HepG2 (cell line): ENCODE measurements around the gene DCAKD. TPM values are rescaled to one million over a fixed set of nuclear protein-coding genes. Genes with fewer than 3 reads are reported as not detected.

ENCODE experiments used
- ATAD3A ChIP-seq: sonication (generic); formaldehyde crosslinking; IDR thresholded peaks from 2 replicates; pipeline ENCODE4 v1.4.0; 2020; ENCODE audit warnings: missing genetic modification reagents
- HINFP ChIP-seq: sonication (generic); formaldehyde crosslinking; IDR thresholded peaks from 2 replicates; pipeline ENCODE4 v1.4.0; 2020; ENCODE audit warnings: low read depth, mild to moderate bottlenecking, missing genetic modification reagents
- HNRNPLL ChIP-seq: fragments of 200-400 bp; formaldehyde crosslinking; IDR thresholded peaks from 2 replicates; pipeline ENCODE4 v1.6.1; 2017; ENCODE audit warnings: mild to moderate bottlenecking, low read depth, low read length; ENCODE audit not compliant: poor library complexity, severe bottlenecking
- KMT2A ChIP-seq: sonication (generic); formaldehyde crosslinking; IDR thresholded peaks from 2 replicates; pipeline ENCODE4 v1.4.0; 2020; ENCODE audit warnings: missing genetic modification reagents
- MEF2D ChIP-seq: sonication (generic); formaldehyde crosslinking; IDR thresholded peaks from 2 replicates; pipeline ENCODE4 v1.5.1; 2020; ENCODE audit warnings: mild to moderate bottlenecking, missing genetic modification reagents
- NFIB ChIP-seq: sonication (generic); formaldehyde crosslinking; IDR thresholded peaks from 2 replicates; pipeline ENCODE4 v1.9.0; 2021; ENCODE audit warnings: missing genetic modification reagents, mild to moderate bottlenecking, borderline replicate concordance
- PTBP1 ChIP-seq: fragments of 200-400 bp; formaldehyde crosslinking; IDR thresholded peaks from 2 replicates; pipeline ENCODE4 v1.6.1; 2018; ENCODE audit warnings: low read length, low read depth; ENCODE audit not compliant: poor library complexity, severe bottlenecking
- SMC3 ChIP-seq: IDR thresholded peaks from 2 replicates; pipeline ENCODE4 v1.6.1; 2011; ENCODE audit warnings: low read length, improper control_type of control experiment
- SOX6 ChIP-seq, 2 experiments: fragments of 450-650 bp in 1 of 2; sonication (generic) in 1 of 2; formaldehyde crosslinking in 1 of 2; IDR thresholded peaks; 2 replicates each; pipeline versions ENCODE4 v1.4.0 to v1.6.1; 2017 to 2020; ENCODE audit warnings: antibody characterized with exemption in 1 of 2, mild to moderate bottlenecking in 1 of 2, missing genetic modification reagents in 1 of 2
- ZFAT ChIP-seq: sonication (generic); formaldehyde crosslinking; conservative IDR thresholded peaks from 2 replicates; pipeline ENCODE4 v1.8.1; 2023; ENCODE audit warnings: missing genetic modification reagents, inconsistent platforms
- ZHX2 ChIP-seq, 2 experiments: sonication (generic) in 1 of 2; formaldehyde crosslinking in 1 of 2; IDR thresholded peaks; 2 replicates each; pipeline versions ENCODE4 v1.6.1 to v1.9.0; 2014 to 2022; ENCODE audit warnings: antibody characterized with exemption in 1 of 2, borderline replicate concordance in 1 of 2, inconsistent platforms in 1 of 2, low read depth in 1 of 2, missing genetic modification reagents in 1 of 2
- ZNF142 ChIP-seq: sonication (generic); formaldehyde crosslinking; IDR thresholded peaks from 2 replicates; pipeline ENCODE4 v1.4.0; 2020; ENCODE audit warnings: missing genetic modification reagents
- ZNF30 ChIP-seq: sonication (generic); formaldehyde crosslinking; IDR thresholded peaks from 2 replicates; pipeline ENCODE4 v1.5.0; 2020; ENCODE audit warnings: mild to moderate bottlenecking, missing genetic modification reagents
- ZNF737 ChIP-seq: sonication (generic); formaldehyde crosslinking; IDR thresholded peaks from 2 replicates; pipeline ENCODE4 v1.5.0; 2020; ENCODE audit warnings: missing genetic modification reagents, mild to moderate bottlenecking, borderline replicate concordance
- ZSCAN30 ChIP-seq: sonication (generic); formaldehyde crosslinking; IDR thresholded peaks from 2 replicates; pipeline ENCODE4 v1.5.0; 2020; ENCODE audit warnings: mild to moderate bottlenecking, missing genetic modification reagents
- polyA plus RNA-seq, 8 experiments: library from polyadenylated mRNA; depleted of rRNA in 3 of 8; stranded (reverse) in 7 of 8; unstranded in 1 of 8; fragments of >200 nt; fragmentation: Illumina TruSeq in 4 of 8; extraction: Trizol in 4 of 8; gene quantifications; 2 replicates each; pipeline versions ENCODE4 v1.2.1 to v1.2.3, GENCODE V29; 2011 to 2016; ENCODE audit warnings: low read depth in 4 of 8, missing spikeins in 1 of 8, mixed read lengths in 1 of 8; ENCODE audit not compliant: insufficient read depth in 1 of 8
- total RNA-seq, 5 experiments: library from RNA; depleted of rRNA; stranded (reverse); fragments of >200 nt; fragmentation: Illumina TruSeq; extraction: Trizol; gene quantifications; 2 replicates each; pipeline ENCODE4 v1.2.3, GENCODE V29; 2016; ENCODE audit warnings: low read depth in 1 of 5

DCAKD gene
- total and polyA plus RNA-seq, 2 of the 13 experiments (the other 11 are each of a cell fraction or from before 2014, with no cell fraction given): 25.9 to 29.2 TPM

- TF ChIP-seq SMC3 (no peak), HINFP (no peak), ZHX2 (IDR thresholded peaks at IDR 0.05; ENCODE audit: low read depth) (no peak), ZHX2 (CRISPR knock-in tag; IDR thresholded peaks at IDR 0.05; ENCODE audit: borderline replicate concordance) (no peak; the same call in 1 of the 2 replicates), NFIB (CRISPR knock-in tag) (no peak), ZNF30 (0 out of 2 replicates have a peak, but pooled peaks have one; percentile 52), ZNF142 (CRISPR knock-in tag) (no peak; the same call in 1 of the 2 replicates), HNRNPLL (peak; percentile 98), KMT2A (CRISPR knock-in tag) (no peak), ZNF737 (CRISPR knock-in tag) (no peak), PTBP1 (no peak), SOX6 (IDR thresholded peaks at IDR 0.05) (no peak), SOX6 (CRISPR knock-in tag; IDR thresholded peaks at IDR 0.05) (no peak; the same call in 1 of the 2 replicates), ATAD3A (CRISPR knock-in tag) (no peak), ZFAT (no peak; the same call in 1 of the 2 replicates), ZSCAN30 (no peak), MEF2D (CRISPR knock-in tag) (0 out of 2 replicates have a peak, but pooled peaks have one; percentile 12)
These were observed at the start of gene DCAKD (continued) for GRCh38 chr17:45051060-45051719.
